GM23338 (cell line): Measurements from ENCODE around the gene NTNG1. TPM values are rescaled to one million over a fixed set of nuclear protein-coding genes. Genes with fewer than 3 reads are reported as not detected.

Experiments used
- ATAC-seq: fragments of 200-7000 bp; cut with Tn5 transposase; 3 replicates; pipeline ENCODE4 v1.9.1; 2020
- DNase-seq: peaks from one replicate; pipeline ENCODE4 v3.0.0-alpha.2; 2015; ENCODE audit warnings: low spot score
- H2AFZ ChIP-seq: fragments of 200-600 bp; sonication (generic); 2 replicates; pipeline ENCODE4 v1.8.0; 2016; ENCODE audit warnings: antibody characterized with exemption, mild to moderate bottlenecking, moderate library complexity
- H3F3A ChIP-seq: fragments of 200-600 bp; sonication (generic); replicated peaks from 2 replicates; pipeline ENCODE4 v1.8.0; 2017; ENCODE audit warnings: antibody characterized with exemption, mixed run types, low read depth
- H3K27ac ChIP-seq: fragments of 200-600 bp; sonication (generic); 2 replicates; pipeline ENCODE4 v1.6.1; 2016; ENCODE audit warnings: low read depth
- H3K27me3 ChIP-seq: fragments of 200-600 bp; sonication (generic); 2 replicates; pipeline ENCODE4 v1.8.0; 2016; ENCODE audit warnings: mild to moderate bottlenecking, mixed run types, moderate library complexity; ENCODE audit not compliant: insufficient read depth
- H3K36me3 ChIP-seq: fragments of 200-600 bp; sonication (generic); 2 replicates; pipeline ENCODE4 v1.8.0; 2016; ENCODE audit warnings: mild to moderate bottlenecking; ENCODE audit not compliant: insufficient read depth
- H3K4me1 ChIP-seq: fragments of 200-600 bp; sonication (generic); 2 replicates; pipeline ENCODE4 v1.8.0; 2016; ENCODE audit warnings: mild to moderate bottlenecking, moderate library complexity; ENCODE audit not compliant: insufficient read depth
- H3K4me2 ChIP-seq: fragments of 200-600 bp; sonication (generic); 2 replicates; pipeline ENCODE4 v1.7.1; 2017; ENCODE audit warnings: mixed run types
- H3K4me3 ChIP-seq: fragments of 200-600 bp; sonication (generic); 2 replicates; pipeline ENCODE4 v1.6.1; 2016; ENCODE audit warnings: mixed run types
- H3K79me2 ChIP-seq: fragments of 200-600 bp; sonication (generic); replicated peaks from 2 replicates; pipeline ENCODE4 v1.8.0; 2017; ENCODE audit warnings: mild to moderate bottlenecking; ENCODE audit not compliant: insufficient read depth
- H3K9me2 ChIP-seq: fragments of 200-600 bp; sonication (generic); 2 replicates; pipeline ENCODE4 v1.8.0; 2017; ENCODE audit not compliant: insufficient read depth
- H4K20me1 ChIP-seq: fragments of 200-600 bp; sonication (generic); replicated peaks from 2 replicates; pipeline ENCODE4 v1.8.0; 2017; ENCODE audit warnings: mild to moderate bottlenecking; ENCODE audit not compliant: insufficient read depth
- H3K27ac Mint-ChIP-seq: 2 replicates; pipeline ENCODE4 v1.8.0; 2020; ENCODE audit warnings: inconsistent platforms, mild to moderate bottlenecking, moderate library complexity, mixed read lengths
- H3K27me3 Mint-ChIP-seq: 3 replicates; pipeline ENCODE4 v1.8.0; 2022; ENCODE audit warnings: low read depth, mild to moderate bottlenecking, moderate library complexity, mixed read lengths, inconsistent platforms; ENCODE audit not compliant: insufficient read depth, poor library complexity
- H3K36me3 Mint-ChIP-seq: 3 replicates; pipeline ENCODE4 v1.8.0; 2021; ENCODE audit warnings: low read depth, mild to moderate bottlenecking, inconsistent platforms, moderate library complexity, mixed read lengths
- H3K4me1 Mint-ChIP-seq: 3 replicates; pipeline ENCODE4 v1.8.0; 2020; ENCODE audit warnings: mild to moderate bottlenecking, inconsistent platforms, mixed read lengths
- H3K4me3 Mint-ChIP-seq: 3 replicates; pipeline ENCODE4 v1.8.0; 2021; ENCODE audit warnings: moderate library complexity, mild to moderate bottlenecking, inconsistent platforms, mixed read lengths
- H3K9me3 Mint-ChIP-seq: 3 replicates; pipeline ENCODE4 v1.8.0; 2020; ENCODE audit warnings: moderate library complexity, mild to moderate bottlenecking, inconsistent platforms, mixed read lengths
- CREB1 ChIP-seq: fragments of 250-450 bp; sonication (Bioruptor Pico); IDR thresholded peaks from 2 replicates; pipeline ENCODE4 v1.5.0; 2020; ENCODE audit warnings: low read depth, mild to moderate bottlenecking, moderate library complexity
- EZH2 ChIP-seq: fragments of 200-600 bp; sonication (generic); IDR thresholded peaks from one replicate; pipeline ENCODE4 v1.8.0; 2017; ENCODE audit warnings: antibody characterized with exemption, mild to moderate bottlenecking, low read depth; ENCODE audit not compliant: unreplicated experiment
- EZH2phosphoT487 ChIP-seq: fragments of 200-600 bp; sonication (generic); IDR thresholded peaks from one replicate; pipeline ENCODE4 v1.8.1; 2018; ENCODE audit warnings: antibody characterized with exemption; ENCODE audit not compliant: unreplicated experiment
- JUNB ChIP-seq: IDR thresholded peaks from one replicate; pipeline ENCODE4 v1.6.1; 2016; ENCODE audit warnings: antibody characterized with exemption; ENCODE audit not compliant: unreplicated experiment
- NANOG ChIP-seq: IDR thresholded peaks from 2 replicates; pipeline ENCODE4 v1.6.1; 2016; ENCODE audit warnings: antibody characterized with exemption, borderline replicate concordance
- POLR2AphosphoS5 ChIP-seq: IDR thresholded peaks from 2 replicates; pipeline ENCODE4 v1.6.1; 2016; ENCODE audit warnings: antibody characterized with exemption, low read depth
- STAT1 ChIP-seq: IDR thresholded peaks from one replicate; pipeline ENCODE4 v1.6.1; 2016; ENCODE audit warnings: antibody characterized with exemption; ENCODE audit not compliant: unreplicated experiment
- ZNF114 ChIP-seq: fragments of 250-450 bp; sonication (Bioruptor Pico); IDR thresholded peaks from 2 replicates; pipeline ENCODE4 v1.5.0; 2020; ENCODE audit warnings: mild to moderate bottlenecking, moderate library complexity
- ZNF331 ChIP-seq: fragments of 250-450 bp; sonication (Bioruptor Pico); IDR thresholded peaks from 2 replicates; pipeline ENCODE4 v1.5.0; 2020; ENCODE audit warnings: low read depth, mild to moderate bottlenecking, moderate library complexity
- polyA plus RNA-seq: library from polyadenylated mRNA; unstranded; fragments of >200 nt; fragmentation: Nextera tagmentation; extraction: Ambion mirVana; gene quantifications from 2 replicates; pipeline ENCODE4 v1.2.1, GENCODE V29; 2016
- total RNA-seq: library from RNA; depleted of rRNA; stranded (reverse); fragments of >200 nt; shearing (Covaris generic); gene quantifications from 2 replicates; pipeline ENCODE4 v1.2.3, GENCODE V29; 2014
- TF ChIP-seq, protein P1 (sequence below): fragments of 250-450 bp; sonication (Bioruptor Pico); IDR thresholded peaks from 2 replicates; pipeline ENCODE4 v1.5.0; 2020; ENCODE audit warnings: mild to moderate bottlenecking, moderate library complexity
- TF ChIP-seq, protein P2 (sequence below): IDR thresholded peaks from 2 replicates; pipeline ENCODE4 v1.6.1; 2016; ENCODE audit warnings: antibody characterized with exemption

NTNG1 gene
- total and polyA plus RNA-seq, 2 experiments from 2014 or later = 7.2 to 10.3 TPM

DNA sequence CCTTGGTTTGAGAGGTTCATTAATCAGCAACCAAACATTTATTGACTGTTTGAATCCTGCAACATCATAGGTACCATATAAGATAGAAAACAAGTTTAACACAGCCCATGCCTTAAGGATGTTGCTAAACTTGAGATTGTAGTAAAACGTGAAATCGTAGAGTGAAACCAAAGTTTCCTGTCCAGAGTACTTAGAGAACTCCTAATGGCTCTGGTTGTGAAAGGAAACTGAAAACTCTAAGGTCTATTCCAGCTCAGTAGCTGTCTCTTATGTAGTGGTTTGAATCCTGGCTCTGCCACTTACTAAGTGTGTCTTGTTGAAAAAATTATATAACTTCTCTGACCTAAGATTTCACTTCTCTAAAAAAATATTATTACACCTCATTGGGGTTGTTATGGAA lies 310.9 kb downstream of the NTNG1 start (continued):
- no peak for TF ChIP-seq NANOG
- TF ChIP-seq ZNF114 (CRISPR knock-in tag) = no peak

DNA sequence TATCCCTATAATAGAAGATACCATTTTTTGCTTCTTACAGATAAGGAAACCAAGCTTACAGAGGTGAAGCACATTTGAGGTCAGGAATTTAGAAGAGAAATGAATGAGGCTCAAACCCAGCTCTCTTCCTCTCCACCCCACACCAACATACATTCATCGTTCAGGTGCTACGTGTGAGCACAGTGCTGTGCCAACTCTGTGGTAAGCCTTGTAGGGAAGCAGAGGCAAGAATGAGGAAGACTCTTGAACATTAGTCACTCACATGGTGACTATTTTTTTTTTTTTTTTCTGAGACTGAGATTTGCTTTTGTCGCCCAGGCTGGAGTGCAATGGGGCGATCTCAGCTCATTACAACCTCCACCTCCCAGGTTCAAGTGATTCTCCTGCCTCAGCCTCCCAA lies 314.0 kb downstream of the NTNG1 start:
- H3K27ac Mint-ChIP-seq = no peak overlapping the region
- peaks cover 7% of the 10 kb centered on the region for H3K4me1 Mint-ChIP-seq
- Histone ChIP-seq H3K79me2 (no peaks in the 10 kb centered on the region), H4K20me1 (no peaks in the 10 kb centered on the region), H3K27ac (no peak overlapping the region), H3K4me3 (no peak overlapping the region), H3K9me2 (no peaks in the 10 kb centered on the region), H2AFZ (no peak overlapping the region), H3K36me3 (no peaks in the 10 kb centered on the region), H3K27me3 (no peaks in the 10 kb centered on the region), H3K4me2 (no peak overlapping the region), H3K4me1 (no peaks in the 10 kb centered on the region), H3F3A (no peaks in the 10 kb centered on the region)
- no peak for ATAC-seq
- no peaks in the 10 kb centered on the region for H3K9me3 Mint-ChIP-seq
- TF ChIP-seq, protein P1, sequence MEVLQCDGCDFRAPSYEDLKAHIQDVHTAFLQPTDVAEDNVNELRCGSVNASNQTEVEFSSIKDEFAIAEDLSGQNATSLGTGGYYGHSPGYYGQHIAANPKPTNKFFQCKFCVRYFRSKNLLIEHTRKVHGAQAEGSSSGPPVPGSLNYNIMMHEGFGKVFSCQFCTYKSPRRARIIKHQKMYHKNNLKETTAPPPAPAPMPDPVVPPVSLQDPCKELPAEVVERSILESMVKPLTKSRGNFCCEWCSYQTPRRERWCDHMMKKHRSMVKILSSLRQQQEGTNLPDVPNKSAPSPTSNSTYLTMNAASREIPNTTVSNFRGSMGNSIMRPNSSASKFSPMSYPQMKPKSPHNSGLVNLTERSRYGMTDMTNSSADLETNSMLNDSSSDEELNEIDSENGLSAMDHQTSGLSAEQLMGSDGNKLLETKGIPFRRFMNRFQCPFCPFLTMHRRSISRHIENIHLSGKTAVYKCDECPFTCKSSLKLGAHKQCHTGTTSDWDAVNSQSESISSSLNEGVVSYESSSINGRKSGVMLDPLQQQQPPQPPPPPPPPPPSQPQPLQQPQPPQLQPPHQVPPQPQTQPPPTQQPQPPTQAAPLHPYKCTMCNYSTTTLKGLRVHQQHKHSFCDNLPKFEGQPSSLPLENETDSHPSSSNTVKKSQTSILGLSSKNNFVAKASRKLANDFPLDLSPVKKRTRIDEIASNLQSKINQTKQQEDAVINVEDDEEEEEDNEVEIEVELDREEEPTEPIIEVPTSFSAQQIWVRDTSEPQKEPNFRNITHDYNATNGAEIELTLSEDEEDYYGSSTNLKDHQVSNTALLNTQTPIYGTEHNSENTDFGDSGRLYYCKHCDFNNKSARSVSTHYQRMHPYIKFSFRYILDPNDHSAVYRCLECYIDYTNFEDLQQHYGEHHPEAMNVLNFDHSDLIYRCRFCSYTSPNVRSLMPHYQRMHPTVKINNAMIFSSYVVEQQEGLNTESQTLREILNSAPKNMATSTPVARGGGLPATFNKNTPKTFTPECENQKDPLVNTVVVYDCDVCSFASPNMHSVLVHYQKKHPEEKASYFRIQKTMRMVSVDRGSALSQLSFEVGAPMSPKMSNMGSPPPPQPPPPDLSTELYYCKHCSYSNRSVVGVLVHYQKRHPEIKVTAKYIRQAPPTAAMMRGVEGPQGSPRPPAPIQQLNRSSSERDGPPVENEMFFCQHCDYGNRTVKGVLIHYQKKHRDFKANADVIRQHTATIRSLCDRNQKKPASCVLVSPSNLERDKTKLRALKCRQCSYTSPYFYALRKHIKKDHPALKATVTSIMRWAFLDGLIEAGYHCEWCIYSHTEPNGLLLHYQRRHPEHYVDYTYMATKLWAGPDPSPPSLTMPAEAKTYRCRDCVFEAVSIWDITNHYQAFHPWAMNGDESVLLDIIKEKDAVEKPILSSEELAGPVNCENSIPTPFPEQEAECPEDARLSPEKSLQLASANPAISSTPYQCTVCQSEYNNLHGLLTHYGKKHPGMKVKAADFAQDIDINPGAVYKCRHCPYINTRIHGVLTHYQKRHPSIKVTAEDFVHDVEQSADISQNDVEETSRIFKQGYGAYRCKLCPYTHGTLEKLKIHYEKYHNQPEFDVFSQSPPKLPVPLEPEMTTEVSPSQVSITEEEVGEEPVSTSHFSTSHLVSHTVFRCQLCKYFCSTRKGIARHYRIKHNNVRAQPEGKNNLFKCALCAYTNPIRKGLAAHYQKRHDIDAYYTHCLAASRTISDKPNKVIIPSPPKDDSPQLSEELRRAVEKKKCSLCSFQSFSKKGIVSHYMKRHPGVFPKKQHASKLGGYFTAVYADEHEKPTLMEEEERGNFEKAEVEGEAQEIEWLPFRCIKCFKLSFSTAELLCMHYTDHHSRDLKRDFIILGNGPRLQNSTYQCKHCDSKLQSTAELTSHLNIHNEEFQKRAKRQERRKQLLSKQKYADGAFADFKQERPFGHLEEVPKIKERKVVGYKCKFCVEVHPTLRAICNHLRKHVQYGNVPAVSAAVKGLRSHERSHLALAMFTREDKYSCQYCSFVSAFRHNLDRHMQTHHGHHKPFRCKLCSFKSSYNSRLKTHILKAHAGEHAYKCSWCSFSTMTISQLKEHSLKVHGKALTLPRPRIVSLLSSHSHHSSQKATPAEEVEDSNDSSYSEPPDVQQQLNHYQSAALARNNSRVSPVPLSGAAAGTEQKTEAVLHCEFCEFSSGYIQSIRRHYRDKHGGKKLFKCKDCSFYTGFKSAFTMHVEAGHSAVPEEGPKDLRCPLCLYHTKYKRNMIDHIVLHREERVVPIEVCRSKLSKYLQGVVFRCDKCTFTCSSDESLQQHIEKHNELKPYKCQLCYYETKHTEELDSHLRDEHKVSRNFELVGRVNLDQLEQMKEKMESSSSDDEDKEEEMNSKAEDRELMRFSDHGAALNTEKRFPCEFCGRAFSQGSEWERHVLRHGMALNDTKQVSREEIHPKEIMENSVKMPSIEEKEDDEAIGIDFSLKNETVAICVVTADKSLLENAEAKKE (CRISPR knock-in tag) = no peak
- no peak for TF ChIP-seq ZNF114 (CRISPR knock-in tag)
- TF ChIP-seq, protein P2, sequence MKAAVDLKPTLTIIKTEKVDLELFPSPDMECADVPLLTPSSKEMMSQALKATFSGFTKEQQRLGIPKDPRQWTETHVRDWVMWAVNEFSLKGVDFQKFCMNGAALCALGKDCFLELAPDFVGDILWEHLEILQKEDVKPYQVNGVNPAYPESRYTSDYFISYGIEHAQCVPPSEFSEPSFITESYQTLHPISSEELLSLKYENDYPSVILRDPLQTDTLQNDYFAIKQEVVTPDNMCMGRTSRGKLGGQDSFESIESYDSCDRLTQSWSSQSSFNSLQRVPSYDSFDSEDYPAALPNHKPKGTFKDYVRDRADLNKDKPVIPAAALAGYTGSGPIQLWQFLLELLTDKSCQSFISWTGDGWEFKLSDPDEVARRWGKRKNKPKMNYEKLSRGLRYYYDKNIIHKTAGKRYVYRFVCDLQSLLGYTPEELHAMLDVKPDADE = no peak
- no peak for TF ChIP-seq NANOG
- TF ChIP-seq STAT1 = no peak
- TF ChIP-seq EZH2 = no peak
- TF ChIP-seq EZH2phosphoT487 = no peak
- no peak for TF ChIP-seq JUNB
- no peak for TF ChIP-seq POLR2AphosphoS5
- TF ChIP-seq ZNF331 = no peak
- TF ChIP-seq CREB1 (CRISPR knock-in tag) = no peak
- peaks cover 2% of the 10 kb centered on the region for H3K27me3 Mint-ChIP-seq
- DNase-seq = no peak
- no peaks in the 10 kb centered on the region for H3K36me3 Mint-ChIP-seq
- no peak overlapping the region for H3K4me3 Mint-ChIP-seq
